Mammary epithelial cell (primary cell): ENCODE data around the gene BHMT.

Experiments
- EZH2 ChIP-seq: IDR thresholded peaks from 2 replicates; pipeline ENCODE4 v1.6.1; 2012; ENCODE audit warnings: low read length, inconsistent platforms, borderline replicate concordance
- TF ChIP-seq, protein P1 (sequence below), 2 donors: IDR thresholded peaks in 1 of 2; conservative IDR thresholded peaks in 1 of 2; 2 replicates each; pipeline ENCODE4 v1.5.1; 2011 to 2012; ENCODE audit warnings: inconsistent platforms in 2 of 2, low read length in 2 of 2, mild to moderate bottlenecking in 2 of 2, control low read depth in 1 of 2, low read depth in 1 of 2; ENCODE audit not compliant: insufficient read depth in 1 of 2; ENCODE audit errors: extremely low read depth in 1 of 2

DNA sequence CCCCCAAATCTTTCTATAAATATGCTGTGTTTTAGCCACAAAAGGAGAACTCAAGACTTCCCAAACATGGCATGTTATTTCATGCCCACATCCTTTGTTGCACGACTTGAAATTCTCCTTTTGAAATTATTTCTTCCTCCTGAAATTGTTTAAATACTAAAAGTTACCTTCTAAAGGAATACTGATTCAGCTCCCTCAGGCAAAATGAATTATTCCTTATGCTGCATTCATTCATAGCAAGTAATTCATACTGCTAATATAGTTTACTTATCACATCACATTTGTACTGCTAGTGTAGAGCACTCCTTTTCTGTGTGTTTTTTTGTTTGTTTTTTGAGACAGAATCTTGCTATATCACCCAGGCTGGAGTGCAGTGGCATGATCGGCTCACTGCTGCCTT is 45.7 kb downstream of the BHMT start:
- TF ChIP-seq, protein P1, sequence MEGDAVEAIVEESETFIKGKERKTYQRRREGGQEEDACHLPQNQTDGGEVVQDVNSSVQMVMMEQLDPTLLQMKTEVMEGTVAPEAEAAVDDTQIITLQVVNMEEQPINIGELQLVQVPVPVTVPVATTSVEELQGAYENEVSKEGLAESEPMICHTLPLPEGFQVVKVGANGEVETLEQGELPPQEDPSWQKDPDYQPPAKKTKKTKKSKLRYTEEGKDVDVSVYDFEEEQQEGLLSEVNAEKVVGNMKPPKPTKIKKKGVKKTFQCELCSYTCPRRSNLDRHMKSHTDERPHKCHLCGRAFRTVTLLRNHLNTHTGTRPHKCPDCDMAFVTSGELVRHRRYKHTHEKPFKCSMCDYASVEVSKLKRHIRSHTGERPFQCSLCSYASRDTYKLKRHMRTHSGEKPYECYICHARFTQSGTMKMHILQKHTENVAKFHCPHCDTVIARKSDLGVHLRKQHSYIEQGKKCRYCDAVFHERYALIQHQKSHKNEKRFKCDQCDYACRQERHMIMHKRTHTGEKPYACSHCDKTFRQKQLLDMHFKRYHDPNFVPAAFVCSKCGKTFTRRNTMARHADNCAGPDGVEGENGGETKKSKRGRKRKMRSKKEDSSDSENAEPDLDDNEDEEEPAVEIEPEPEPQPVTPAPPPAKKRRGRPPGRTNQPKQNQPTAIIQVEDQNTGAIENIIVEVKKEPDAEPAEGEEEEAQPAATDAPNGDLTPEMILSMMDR (conservative IDR thresholded peaks at IDR 0.05 in 1 of 2, IDR thresholded peaks at IDR 0.05 in 1 of 2; ENCODE audit: extremely low read depth in 1 of 2, insufficient read depth in 1 of 2, low read depth in 1 of 2, low read length in 2 of 2), result no peak
- TF ChIP-seq EZH2, result no peak
